ENCODE results near the gene HHATL. TPM values are rescaled to one million over a fixed set of nuclear protein-coding genes. Genes with fewer than 3 reads are reported as not detected.
A peak's percentile ranks its signal among the peaks of the same experiment; 100 is the strongest.

Gene HHATL
- total and polyA plus RNA-seq, 9 donors: 0.12 to 1.3 (median 0.52) TPM; not detected in 5

GRCh38 chr3:42697289-42698051, 5.1 kb downstream of the HHATL start:
- Histone ChIP-seq H3K27me3 (no peaks in the 10 kb centered on the region), H3K36me3 (no peaks in the 10 kb centered on the region), H3K4me3 (no peak overlapping the region), H3K27ac (no peak overlapping the region), H3K9me3 (no peaks in the 10 kb centered on the region), H3K4me1 (ENCODE audit: insufficient read depth) (no peaks in the 10 kb centered on the region)
- 82 to 86% (median 86%) methylated on average over 18 of the region's 18 CpGs for WGBS, 3 donors
- TF ChIP-seq EP300 (IDR thresholded peaks at IDR 0.05): no peak
- TF ChIP-seq, protein P1, sequence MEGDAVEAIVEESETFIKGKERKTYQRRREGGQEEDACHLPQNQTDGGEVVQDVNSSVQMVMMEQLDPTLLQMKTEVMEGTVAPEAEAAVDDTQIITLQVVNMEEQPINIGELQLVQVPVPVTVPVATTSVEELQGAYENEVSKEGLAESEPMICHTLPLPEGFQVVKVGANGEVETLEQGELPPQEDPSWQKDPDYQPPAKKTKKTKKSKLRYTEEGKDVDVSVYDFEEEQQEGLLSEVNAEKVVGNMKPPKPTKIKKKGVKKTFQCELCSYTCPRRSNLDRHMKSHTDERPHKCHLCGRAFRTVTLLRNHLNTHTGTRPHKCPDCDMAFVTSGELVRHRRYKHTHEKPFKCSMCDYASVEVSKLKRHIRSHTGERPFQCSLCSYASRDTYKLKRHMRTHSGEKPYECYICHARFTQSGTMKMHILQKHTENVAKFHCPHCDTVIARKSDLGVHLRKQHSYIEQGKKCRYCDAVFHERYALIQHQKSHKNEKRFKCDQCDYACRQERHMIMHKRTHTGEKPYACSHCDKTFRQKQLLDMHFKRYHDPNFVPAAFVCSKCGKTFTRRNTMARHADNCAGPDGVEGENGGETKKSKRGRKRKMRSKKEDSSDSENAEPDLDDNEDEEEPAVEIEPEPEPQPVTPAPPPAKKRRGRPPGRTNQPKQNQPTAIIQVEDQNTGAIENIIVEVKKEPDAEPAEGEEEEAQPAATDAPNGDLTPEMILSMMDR (IDR thresholded peaks at IDR 0.05): no peak
- no peak for TF ChIP-seq POLR2A (IDR thresholded peaks at IDR 0.05)
- DNase-seq: peak in 1 of 5 donors; percentile 4
- intact Hi-C loops (cut with DNase I): no loop called here

DNA sequence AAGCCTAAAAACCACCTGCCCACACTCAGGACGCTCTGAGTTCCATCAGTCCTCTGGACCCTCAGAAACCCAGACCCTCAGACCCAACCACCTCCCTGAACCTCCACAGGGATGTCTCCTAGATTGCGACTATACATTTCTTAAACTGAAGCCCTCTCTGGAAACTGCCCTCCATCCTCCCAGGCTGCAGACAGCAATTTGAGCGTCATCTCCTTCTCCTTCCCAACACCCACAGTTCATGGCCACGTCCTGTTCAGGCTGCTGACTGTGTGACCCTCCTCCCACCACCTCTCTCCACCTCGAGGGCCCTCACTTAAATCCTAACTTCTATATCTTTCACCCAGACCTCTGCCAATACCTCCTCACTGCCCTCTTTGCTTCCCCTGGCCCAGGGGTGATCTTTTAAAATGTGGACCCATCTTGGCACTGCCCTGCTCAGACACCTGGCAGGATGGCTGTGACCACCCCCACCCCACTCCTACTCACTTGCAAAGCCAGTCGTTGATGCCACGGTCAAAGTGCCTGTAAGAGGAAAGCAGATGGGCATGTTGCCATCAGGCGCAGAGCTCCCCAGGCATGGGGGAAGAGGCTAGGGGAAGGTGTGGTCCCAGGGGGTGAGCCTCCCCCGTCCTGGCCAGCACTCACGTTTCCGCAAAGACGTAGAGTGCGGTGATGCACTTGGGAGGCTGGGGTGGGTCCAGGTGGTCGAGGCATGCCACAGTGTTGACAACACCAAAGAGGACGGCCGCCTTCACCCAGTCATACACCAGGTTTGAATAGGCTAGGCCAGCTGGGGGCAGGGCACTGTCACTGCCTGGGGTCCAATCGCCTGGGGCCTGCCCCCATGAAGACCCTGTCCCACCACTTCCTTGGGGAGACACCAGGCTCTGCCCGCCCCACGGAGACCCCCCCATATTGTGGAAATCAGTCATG, 6.0 kb downstream of the HHATL start:
- intact Hi-C loops (cut with DNase I): no loop called here
- Histone ChIP-seq H3K27ac (no peak overlapping the region), H3K36me3 (no peaks in the 10 kb centered on the region), H3K4me1 (ENCODE audit: insufficient read depth) (no peaks in the 10 kb centered on the region), H3K9me3 (no peaks in the 10 kb centered on the region), H3K27me3 (no peaks in the 10 kb centered on the region), H3K4me3 (no peak overlapping the region)
- peak in 1 of 5 donors; percentile 10 for DNase-seq
- no peak for TF ChIP-seq EP300 (IDR thresholded peaks at IDR 0.05)
- TF ChIP-seq, protein P1 (IDR thresholded peaks at IDR 0.05): no peak
- TF ChIP-seq POLR2A (IDR thresholded peaks at IDR 0.05): no peak
- 68 to 73% (median 71%) methylated on average over 19 of the region's 19 CpGs for WGBS, 3 donors

DNA sequence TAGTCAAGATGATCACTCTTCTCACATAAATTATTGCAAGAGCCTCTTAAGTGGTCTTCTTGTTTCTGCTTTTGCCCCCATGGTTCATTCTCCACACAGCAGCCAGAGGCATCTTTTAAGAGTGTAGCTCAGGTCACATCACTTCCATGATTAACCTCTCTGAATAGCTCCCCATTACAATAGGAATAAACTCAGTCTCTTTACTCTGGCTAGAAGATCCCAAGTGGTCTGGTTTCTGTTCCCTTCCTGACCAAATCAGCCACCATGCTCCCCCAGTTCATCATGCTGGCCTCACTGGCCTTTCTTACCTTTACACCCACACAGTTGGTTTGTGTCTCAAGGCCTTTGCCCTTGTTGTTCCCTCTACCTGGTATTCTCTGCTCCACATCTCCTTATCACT, 8.2 kb downstream of the HHATL start:
- Histone ChIP-seq H3K4me3 (no peak overlapping the region), H3K27me3 (no peaks in the 10 kb centered on the region), H3K9me3 (no peaks in the 10 kb centered on the region), H3K36me3 (no peaks in the 10 kb centered on the region), H3K27ac (no peak overlapping the region), H3K4me1 (ENCODE audit: insufficient read depth) (no peaks in the 10 kb centered on the region)
- intact Hi-C loops (cut with DNase I): no loop called here
- peak in 1 of 5 donors; percentile 1 for DNase-seq
- TF ChIP-seq, protein P1 (IDR thresholded peaks at IDR 0.05): no peak
- no peak for TF ChIP-seq POLR2A (IDR thresholded peaks at IDR 0.05)
- no peak for TF ChIP-seq EP300 (IDR thresholded peaks at IDR 0.05)

GRCh38 chr3:42693530-42693930, 9.1 kb downstream of the HHATL start:
- H3K27ac ChIP-seq: no peak overlapping the region
- H3K27me3 ChIP-seq: no peaks in the 10 kb centered on the region
- H3K36me3 ChIP-seq: no peaks in the 10 kb centered on the region
- TF ChIP-seq POLR2A (IDR thresholded peaks at IDR 0.05) (no peak), EP300 (IDR thresholded peaks at IDR 0.05) (no peak)
- TF ChIP-seq, protein P1 (IDR thresholded peaks at IDR 0.05): no peak
- intact Hi-C loops (cut with DNase I): no loop called here
- H3K4me1 ChIP-seq (ENCODE audit: insufficient read depth): no peaks in the 10 kb centered on the region
- peak in 2 of 5 donors; percentile 3 for DNase-seq
- no peak overlapping the region for H3K4me3 ChIP-seq
- 78 to 84% (median 82%) methylated on average over 4 of the region's 4 CpGs for WGBS, 3 donors
- H3K9me3 ChIP-seq: no peaks in the 10 kb centered on the region

Data from ovary (tissue), 9 donors.